Activated CD8-positive, alpha-beta memory T cell treated with anti-CD3 and anti-CD28 coated beads, Interleukin-2, amount 50 U/mL, for 1 hour (primary cell): ENCODE data around the gene WNT11.

Source experiments
- DNase-seq: peaks from one replicate; pipeline ENCODE4 v3.0.0-alpha.2; 2020; ENCODE audit errors: extremely low read depth

The WNT11 gene

DNA sequence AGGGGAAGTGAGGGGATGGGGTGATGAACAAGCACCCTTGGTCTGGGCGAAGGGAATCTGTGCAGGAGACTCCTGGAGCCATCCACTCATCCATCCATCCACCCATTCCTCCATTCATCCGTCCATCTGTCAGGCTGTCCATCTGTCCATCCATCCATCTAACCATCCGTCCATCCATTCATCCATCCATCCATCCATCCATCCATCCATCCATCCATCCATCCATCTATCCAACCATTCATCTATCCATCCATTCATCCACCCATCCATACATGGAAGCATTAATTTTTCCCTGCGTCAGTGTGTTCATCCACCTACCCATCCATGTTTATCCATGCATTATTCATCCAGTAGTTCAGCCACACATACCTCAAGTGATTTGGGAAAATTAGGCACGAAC lies 32.0 kb downstream of the WNT11 start:
- DNase-seq: no peak

DNA sequence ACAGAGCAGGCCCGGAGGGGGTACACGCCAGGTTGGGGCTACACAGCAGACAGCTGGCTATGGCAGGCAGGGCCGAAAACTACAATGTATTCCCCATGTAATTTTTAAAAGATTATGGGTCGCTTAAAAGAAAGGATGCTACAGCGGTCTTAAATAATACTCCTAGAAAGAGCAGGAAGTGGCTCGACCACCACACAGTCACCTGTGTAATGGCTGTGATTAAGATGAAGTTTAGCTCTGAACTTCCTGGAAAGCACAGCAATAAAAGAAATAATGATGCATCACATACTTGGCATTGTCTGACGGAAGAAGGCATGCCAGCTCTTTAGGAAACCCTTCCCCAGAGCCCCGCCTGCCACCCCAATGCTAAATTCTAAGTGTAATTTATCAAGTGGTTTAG lies 32.6 kb downstream of the WNT11 start:
- no peak for DNase-seq

DNA sequence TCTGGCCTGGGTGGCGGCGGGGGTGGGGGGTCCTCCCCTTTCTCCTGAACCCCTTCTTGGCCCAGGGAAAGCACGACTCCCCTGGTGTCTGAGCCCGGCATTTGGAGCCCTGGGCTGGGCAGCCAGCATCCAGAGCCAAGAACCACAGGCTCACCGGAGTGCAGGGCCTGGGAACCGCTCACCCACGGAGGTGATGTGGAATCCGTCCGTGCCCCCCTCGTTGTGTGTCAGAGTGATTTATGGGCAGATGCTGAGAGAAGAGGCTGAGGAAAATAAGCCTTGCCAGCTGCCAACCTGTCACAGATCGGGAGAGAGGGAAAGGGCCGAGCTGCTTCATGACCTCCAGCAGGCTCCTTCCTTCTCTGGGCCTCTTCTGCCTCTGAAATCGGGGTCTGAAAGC lies 33.7 kb downstream of the WNT11 start:
- no peak for DNase-seq

DNA sequence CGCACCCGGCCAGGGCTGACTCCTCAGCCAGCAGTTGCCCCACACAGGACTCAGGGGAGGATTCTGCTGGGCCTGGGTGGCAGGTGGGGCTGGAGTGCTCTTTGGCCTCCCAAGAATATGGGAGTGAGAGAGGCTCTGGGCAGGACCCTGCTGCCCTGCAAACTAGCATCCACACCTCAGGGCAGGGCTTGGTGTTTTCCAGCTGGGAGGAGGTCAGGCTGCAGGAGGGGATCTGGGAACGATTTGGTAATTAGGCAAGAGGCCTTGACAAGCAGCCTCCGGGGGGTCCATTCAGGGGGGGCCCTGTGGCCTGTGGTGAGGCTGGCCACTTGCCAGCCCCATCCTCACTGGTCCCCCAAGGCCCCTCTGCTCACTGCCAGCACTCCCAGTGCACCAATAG lies 35.8 kb downstream of the WNT11 start:
- no peak for DNase-seq

DNA sequence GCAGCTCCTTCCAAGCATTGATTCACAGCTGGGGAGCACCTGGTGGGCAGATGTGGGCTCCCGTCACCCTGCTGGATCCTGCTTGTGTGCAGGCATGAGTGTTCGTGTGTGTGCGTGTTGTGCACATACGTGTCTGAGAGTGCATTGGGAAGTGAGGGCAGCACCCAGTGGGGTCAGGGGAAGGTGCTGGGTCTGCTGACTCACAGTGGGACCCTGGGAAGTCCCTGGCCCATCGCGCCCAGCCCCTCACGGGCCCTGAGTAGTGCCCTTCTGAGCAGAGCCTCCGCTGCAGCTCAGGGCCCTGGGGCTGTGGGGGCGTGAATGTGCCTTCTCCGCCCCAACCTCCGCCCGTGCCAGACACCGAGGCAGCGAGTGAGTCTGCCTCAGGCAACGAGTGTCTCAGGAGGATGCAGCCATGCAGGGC lies 36.8 kb downstream of the WNT11 start:
- DNase-seq: no peak

GRCh38 chr11:76167590-76167989 lies 38.7 kb downstream of the WNT11 start:
- DNase-seq: no peak

DNA sequence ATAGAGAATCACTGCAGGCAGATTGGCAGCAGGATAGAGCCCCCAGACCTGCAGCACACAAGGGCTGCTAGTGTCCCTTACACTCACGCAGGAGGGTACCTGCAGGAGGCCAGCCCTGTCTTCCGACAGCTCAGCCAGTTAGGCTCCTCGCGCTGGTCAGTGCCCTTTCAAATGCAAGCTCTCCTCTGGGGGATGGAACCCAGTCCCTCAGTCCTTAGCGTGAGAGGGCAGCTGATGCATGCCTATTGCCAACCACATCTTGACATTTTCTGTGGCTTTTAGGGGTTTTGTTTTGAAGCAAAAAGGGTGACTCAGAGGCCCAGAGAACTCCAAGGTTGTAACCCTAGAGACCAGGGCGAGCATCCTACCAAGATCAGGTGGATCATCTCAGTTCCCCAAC lies 40.0 kb downstream of the WNT11 start:
- DNase-seq: no peak

DNA sequence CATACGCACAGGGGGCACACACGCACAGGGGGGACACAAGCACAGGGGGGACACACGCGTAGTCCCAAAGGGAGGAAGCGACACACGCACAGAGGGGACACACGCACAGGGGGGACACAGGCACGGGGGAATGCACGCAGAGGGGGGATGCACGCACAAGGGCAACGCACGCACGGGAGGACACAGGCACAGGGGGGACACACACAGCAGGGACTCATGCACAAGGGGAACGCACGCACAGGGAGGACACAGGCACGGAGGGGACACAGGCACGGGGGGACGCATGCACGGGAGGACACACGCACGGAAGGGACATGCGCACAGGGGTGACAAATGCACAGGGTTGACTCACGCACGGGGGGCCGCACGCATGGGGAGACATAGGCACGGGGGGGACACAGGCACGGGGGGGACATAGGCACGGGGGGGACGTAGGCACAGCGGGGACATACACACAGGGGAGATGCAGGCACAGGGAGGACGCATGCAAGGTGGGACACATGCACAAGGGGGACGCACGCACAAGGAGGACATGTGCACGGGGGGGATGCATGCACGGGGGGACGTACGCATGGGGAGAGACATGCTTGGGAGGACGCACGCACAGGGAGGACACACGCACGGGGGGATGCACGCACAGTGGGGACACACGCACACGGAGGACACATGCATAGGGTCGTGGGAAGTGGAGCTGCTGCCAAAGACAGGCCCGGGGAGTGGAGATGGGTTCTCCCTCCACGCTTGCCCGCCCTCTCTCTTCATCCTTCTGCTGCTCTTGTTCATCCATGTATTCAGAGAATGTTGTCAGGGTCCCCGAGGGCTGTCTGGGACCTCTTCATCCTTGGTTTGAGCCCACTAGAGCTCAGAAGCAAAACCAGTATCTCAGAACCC lies 41.2 kb downstream of the WNT11 start:
- DNase-seq: no peak

DNA sequence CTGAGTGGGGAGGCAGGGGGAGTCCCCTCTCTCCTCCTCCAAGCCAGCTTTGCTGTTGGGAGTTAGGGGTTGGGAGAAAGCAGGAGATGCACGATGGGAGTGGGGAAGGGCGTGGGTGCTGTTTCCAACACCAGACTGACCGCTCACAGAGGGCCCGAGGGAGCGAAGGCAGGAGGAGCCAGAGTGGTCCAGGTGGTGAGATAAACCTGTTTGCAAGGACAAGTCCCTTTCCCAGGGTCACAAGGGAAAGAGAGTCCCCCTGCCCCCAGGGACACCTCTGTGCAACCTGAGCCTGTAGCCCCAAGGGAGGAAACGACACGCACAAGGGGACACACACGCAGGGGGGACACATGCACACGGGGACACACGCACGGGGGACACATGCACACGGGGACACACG lies 42.2 kb downstream of the WNT11 start:
- DNase-seq: no peak

GRCh38 chr11:76163289-76163880 lies 42.9 kb downstream of the WNT11 start:
- DNase-seq: no peak

GRCh38 chr11:76162336-76163288 lies 43.7 kb downstream of the WNT11 start:
- no peak for DNase-seq

DNA sequence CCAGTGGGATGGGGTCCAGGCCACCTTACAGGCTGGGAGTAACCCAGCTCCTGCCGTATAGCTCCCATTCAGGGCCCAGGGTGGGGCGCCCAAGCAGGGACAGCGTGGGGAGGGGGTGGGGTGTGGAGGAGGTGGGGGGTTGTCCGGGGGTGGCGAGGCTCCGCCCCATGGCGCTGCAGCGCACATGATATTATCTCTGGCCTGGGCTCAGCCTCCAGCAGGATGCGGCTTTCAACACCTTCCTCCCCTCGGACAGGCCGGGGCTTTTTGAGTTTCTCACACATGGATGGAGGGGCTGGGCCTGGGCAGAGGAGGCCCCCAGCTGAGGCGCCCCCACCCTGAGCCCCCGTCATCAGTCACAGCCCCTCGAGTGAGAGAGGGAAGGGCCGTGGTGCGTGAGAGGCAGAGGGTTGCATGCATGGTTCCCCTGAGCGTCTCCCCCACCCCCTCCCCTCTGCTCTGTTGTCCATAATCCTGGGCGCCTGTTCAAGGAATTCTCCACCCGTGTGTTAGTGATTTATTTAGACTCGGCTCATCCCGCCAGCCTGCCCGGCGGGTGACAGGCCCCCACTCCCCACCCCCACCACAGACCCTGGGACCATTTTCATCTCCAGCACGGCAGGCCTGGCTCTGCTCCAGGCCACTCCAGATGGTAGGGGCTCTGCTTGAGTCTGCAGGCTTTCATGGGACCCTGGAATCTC lies 44.9 kb downstream of the WNT11 start:
- no peak for DNase-seq

DNA sequence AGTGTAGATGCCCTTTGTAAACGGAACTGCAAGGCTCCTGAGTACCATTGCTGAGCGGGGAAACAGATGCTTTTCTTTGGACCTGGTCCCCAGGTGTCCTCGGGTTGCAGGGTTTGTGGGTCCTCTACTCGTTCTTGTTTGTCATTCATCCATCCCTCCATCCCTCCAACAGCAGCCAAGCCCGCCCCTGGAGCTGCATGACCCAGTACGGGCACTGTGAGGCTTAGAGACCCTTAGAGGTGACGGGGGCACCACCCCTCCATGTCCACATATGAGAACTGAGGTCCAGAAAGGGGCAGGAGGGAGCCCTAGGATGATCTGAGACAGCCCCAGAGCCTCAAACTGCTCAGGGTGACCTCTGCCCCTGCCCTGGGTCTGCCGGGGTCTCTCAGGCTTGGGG lies 45.4 kb downstream of the WNT11 start:
- no peak for DNase-seq

GRCh38 chr11:76159983-76160661 lies 46.2 kb downstream of the WNT11 start:
- DNase-seq: no peak

DNA sequence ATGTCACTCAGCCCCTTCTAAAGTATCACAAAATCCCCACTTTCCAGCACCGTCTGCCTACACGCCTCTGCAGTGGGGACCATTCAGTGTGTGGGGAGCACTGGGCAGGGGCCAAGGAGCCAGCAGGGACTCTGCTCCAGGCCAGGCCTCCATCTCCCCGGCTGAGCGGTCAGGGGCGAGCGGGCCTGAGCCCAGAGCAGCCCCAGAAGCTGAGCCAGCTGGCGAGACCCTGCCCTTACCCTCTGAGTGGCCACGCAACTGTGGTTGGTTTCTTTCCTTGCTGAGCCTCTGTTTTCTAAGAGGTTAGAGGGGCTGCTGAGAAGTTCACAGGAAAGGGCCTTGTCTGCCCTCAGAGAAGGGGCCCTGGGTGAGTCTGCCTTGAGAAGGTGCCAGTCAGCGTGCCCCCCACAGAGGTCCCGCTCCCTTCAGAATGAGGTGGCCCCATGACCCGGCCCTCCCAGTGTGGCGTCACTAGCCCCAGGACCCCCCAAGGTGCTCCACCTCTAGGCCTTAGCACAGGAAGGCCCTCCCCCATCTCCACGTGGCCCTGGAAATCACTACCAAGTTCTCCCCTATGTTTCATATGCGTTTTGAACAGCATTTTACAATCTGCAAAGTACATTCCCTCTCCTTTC lies 46.9 kb downstream of the WNT11 start:
- no peak for DNase-seq

- DNase-seq: no peak
Measured at GRCh38 chr11:76158394-76159302, 47.7 kb downstream of the WNT11 start.

GRCh38 chr11:76157891-76158290 lies 48.4 kb downstream of the WNT11 start:
- DNase-seq: no peak

DNA sequence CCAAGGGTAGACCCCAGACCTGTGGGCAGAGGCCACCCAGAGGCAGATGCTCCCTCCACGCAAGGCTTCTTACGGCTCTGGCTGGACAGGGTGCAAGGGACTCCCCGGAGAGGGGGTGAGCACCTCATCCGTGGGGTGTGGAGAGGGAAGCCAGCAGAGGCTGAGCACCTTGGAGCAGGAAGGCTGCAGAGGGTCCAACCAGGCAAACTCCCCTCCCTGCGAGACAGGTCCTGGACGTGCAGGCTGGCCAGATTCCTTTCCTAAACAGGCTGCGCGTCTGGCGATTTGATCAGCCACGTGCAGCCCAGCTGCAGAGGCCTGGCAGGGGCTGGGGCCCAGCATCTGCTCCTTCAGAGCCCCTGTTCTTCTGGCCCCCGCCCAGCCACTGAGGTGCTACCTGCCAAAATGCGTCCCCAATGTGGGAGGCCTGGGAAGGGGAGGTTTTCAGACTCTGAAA lies 49.3 kb downstream of the WNT11 start:
- DNase-seq: no peak

GRCh38 chr11:76155500-76156227 lies 50.6 kb downstream of the WNT11 start:
- no peak for DNase-seq
